GM18519 (cell line): ENCODE results near the gene TRABD2B.

Source experiments
- ATAC-seq: cut with Tn5 transposase; IDR thresholded peaks from one replicate; pipeline ENCODE4 v1.9.1; 2021; ENCODE audit warnings: mild to moderate bottlenecking, moderate library complexity; ENCODE audit not compliant: unreplicated experiment, low FRiP score

Gene TRABD2B

DNA sequence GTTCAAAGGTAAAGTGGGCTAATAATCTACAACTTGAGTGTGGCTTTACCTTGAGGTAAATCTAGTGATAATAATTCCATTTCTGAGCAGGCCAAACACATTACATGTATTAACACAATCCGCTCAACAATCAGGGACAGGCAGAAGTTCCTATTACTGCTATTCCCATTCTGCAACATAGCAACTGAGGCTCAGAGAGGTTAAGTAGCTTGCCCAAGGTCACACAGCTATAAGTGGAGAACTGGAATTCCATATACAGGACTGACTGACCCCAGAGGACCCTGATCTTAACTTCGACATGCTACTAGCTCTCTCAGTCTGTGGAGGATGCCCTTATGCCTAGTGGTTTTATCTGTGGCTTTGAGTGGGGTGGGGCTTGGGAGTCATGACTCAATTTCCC lies 110.1 kb downstream of the TRABD2B start:
- ATAC-seq, result no peak

- ATAC-seq, result no peak
Observed at GRCh38 chr1:47886141-47886540, 111.0 kb downstream of the TRABD2B start.

GRCh38 chr1:47885062-47885830 lies 111.9 kb downstream of the TRABD2B start:
- ATAC-seq, result no peak

GRCh38 chr1:47883963-47884362 lies 113.2 kb downstream of the TRABD2B start:
- ATAC-seq, result no peak

DNA sequence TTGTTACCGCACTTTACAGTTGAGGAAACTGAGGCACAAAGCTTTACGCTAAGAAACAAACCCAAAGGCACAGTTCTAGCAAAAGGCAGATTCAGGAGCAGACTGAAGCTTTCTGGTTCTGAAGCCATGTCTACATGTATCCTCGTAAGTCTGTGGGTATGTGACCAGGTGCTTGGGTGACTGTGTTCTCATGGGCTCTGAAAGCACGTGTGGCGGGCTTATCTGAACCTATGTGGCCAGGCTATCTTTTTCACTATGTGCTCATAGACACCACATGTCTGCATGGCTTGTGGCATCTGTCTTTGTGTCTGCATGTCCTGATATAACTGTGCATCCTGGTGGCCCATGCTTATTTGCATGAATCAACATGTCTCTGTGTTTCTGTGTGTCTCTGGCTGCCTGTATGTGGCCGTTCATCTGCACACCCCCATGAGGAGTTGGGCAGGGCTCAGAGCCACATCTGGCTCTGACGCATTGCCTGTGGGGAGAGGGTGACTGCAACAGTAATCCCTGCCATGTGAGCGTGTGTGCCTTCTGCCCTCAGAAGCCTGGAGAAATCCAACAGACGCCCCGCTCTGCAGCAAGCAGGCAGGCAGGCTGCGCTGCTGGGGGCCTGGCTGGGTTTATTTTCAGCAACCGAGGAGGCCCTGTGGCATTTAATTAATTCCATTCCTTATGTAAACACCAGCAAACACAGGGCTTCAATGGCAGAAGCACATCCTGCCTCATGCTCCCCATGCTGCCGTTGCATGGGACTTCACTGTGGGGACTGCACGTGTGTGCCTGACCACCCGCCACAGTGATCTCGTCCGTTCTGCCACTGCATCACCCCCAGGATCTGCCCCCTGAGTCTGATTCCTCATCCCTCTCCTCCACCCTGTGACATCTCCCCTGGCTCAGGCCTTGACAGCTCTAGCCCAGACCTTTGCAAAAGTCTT lies 115.4 kb downstream of the TRABD2B start:
- ATAC-seq, result no peak

DNA sequence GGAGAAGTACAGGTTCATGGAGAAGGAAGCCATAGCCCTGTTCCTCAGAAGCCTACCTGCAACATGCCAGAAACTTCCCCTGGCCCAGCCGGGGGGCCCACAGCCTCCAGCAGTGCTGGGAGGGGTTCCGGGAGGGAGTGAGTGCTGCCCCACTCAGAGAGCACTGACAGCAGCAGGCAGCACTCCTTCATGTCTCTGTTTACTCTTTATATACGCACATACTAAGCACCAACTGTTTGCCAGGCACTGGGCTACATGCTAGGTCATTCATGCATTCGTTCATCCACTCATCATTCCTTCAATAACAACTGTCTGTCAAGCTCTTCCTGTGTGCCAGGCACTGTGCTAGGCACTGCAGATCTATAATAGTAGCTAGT lies 120.6 kb downstream of the TRABD2B start:
- no peak for ATAC-seq

DNA sequence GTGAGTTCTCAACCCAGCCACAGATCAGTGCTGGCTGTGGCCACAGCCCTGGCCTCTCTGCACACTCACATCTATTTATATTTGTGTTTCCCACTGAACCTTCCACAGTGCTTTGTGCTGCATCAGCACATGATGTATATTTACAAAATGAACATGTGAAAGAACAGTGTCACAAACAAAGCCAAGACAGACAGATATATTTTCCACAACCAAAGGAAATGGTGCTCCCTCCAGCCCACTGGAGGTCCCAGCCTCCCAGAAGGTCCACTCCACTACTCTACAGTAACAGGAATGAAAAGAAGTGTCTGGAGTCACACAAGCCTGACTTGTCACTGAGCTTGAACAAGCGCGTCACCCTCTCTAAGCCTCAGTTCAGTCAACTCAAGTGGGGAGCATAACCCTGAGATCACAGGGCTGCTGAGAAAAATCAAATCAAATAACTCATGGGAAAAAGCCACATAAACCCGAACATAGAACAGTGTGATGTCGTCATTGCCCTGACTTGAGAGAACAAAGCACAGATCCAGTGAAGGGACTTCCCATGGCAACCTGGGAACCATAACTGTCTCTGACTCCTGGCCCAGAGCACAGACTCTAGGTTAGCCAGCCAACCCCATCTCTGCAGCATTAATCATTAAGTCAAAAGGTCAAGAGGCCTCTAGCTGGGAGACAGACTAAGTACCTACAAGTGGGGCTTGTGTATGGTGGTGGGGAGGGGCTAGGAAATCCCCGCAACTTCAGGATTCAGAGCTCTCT lies 121.2 kb downstream of the TRABD2B start:
- no peak for ATAC-seq

DNA sequence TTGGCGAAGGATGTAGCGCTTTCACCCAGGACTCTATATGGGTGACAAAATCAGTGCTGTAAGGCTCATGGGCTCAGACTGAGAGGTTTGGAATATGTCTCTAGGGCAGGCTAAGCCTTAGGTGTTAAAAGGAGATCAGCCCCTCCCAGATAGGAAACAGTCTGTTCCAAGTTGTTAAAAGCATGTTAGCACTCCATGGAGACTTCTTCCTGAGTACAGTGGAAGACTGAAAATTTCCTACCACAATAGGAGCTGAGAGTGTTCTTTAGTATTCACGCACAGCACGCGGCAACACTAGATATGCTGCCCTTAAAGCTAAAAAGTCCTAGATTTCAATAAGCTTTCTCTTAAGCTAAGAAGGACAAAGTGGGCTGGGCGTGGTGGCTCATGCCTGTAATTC lies 122.1 kb downstream of the TRABD2B start:
- ATAC-seq, result no peak

GRCh38 chr1:47873337-47873736 lies 123.8 kb downstream of the TRABD2B start:
- ATAC-seq, result no peak

GRCh38 chr1:47872886-47873285 lies 124.3 kb downstream of the TRABD2B start:
- no peak for ATAC-seq

DNA sequence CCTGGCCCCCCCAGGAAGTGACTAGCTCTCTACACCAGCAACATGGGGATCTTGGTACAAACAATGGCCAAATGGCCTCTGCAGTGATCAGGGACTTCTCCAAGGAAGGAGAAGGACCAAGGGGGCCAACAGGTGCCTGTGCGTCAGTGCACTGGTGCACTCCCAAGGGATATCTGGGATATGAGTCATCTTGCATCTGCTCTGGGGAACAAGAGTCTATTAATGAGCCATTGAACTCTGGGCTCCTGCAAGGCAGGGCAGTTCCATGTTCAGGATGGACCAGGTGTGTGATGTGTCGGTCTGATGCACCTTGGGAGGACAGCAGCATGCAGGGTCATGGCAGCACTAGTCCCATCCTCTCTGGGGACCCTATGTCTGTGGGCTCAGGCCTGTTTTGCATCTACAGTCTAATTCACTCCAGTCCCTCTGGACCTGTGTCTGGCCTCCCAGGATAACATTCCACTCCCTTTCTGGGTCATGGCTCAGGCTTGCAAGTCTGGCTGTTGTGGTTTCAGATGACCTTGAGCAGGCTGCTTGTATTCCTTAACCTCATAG lies 125.3 kb downstream of the TRABD2B start:
- ATAC-seq, result no peak

- ATAC-seq, result no peak
Observed at GRCh38 chr1:47870946-47871676, 126.1 kb downstream of the TRABD2B start.

- ATAC-seq, result no peak
Observed at GRCh38 chr1:47870480-47870879, 126.7 kb downstream of the TRABD2B start.

- no peak for ATAC-seq
Observed at GRCh38 chr1:47868348-47868676, 128.9 kb downstream of the TRABD2B start.

DNA sequence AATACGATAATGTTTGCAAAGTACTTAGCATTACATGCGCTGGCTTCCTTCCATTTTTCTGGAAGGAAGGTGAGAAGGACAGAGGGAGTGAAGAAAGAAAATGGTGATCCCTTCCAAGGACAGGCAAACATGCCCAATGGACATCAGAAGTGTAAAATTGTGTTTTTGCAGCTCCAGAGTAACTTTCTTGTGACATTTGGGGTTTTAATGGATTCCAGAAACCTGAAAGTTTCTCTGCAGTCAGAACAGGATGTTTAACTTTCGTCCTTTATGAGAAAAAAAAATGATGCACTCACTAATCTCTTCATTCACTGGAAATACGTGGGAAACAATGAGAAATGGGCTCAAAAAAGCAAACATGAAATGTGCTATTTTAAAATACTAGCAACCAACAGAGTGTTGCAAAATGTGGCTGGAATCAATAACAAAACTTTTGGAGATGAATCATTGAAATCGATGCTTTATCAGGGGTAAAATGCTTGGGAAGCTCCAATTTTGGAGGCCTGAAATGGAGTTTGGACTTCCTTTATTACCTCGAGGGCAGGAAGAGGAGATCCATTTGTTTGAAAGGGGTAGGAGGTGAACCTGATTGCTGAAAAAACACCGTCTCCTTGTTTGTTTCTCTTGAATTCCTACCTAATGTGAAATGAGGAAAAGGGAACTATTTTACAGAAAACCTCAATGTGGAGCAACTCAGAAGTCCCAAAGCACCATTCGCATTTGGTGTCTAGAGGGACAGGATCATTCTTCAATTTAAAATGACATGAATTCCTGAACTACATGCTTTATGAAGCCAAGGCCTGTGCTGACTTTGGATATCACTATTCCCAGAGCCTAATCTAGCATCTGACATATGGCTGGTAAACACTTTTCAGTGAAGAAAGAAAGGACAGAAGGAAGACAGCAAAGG lies 129.5 kb downstream of the TRABD2B start:
- no peak for ATAC-seq

- ATAC-seq, result no peak
Observed at GRCh38 chr1:47866601-47867437, 130.4 kb downstream of the TRABD2B start.

GRCh38 chr1:47865881-47866535 lies 131.2 kb downstream of the TRABD2B start:
- ATAC-seq, result no peak
